K562 (cell line): ENCODE results near the gene DNASE2. TPM values are rescaled to one million over a fixed set of nuclear protein-coding genes. Genes with fewer than 3 reads are reported as not detected.
"Not testable (repeated sequence)": the region's sequence is repeated elsewhere in the genome, so short reads cannot be mapped to it uniquely, and the experiment has no call there.

Source experiments
- ATAC-seq: fragments of 200-7000 bp; cut with Tn5 transposase; 3 replicates; pipeline ENCODE4 v1.9.1; 2020; ENCODE audit warnings: moderate library complexity
- BruUV-seq: library from RNA; stranded (reverse); fragments of 400-500 nt; replicated peaks from 2 replicates; lab custom pipeline; 2021; lab: Mats Ljungman, UMichigan
- CTCF ChIA-PET: fragments of 300-600 bp; formaldehyde crosslinking; extraction: SDS; loops from one replicate; lab custom pipeline; 2021; ENCODE audit warnings: low intra/inter-chr PET ratio; lab: Yijun Ruan, JAX
- POLR2A ChIA-PET: fragments of 300-600, 350-650 bp; sonication (Branson Sonifier 250); formaldehyde crosslinking; extraction: SDS; loops from one replicate; lab custom pipeline; 2021; ENCODE audit warnings: antibody characterized with exemption, inconsistent platforms; lab: Yijun Ruan, JAX
- DNase-seq, 4 experiments: peaks; one replicate each; pipeline versions ENCODE4 v3.0.0 to v3.0.0-alpha.2; 2011 to 2018; ENCODE audit warnings: low spot score in 3 of 4, mixed read lengths in 3 of 4; ENCODE audit errors: extremely low read depth in 1 of 4
- FAIRE-seq: peaks from 2 replicates; lab custom pipeline; 2011; peaks lifted over from hg19 to GRCh38; lab: Jason Lieb, UNC
- H2AFZ ChIP-seq: 2 replicates; pipeline ENCODE4 v1.6.0; 2011; ENCODE audit warnings: low read depth, low read length, control low read depth, inconsistent platforms
- H3K27ac ChIP-seq: fragments of 200-600 bp; 3 replicates; pipeline ENCODE4 v1.8.0; 2011; ENCODE audit warnings: low read depth, mild to moderate bottlenecking, control low read depth, inconsistent platforms, low read length, moderate library complexity, mixed read lengths; ENCODE audit errors: extremely low read depth
- H3K27me3 ChIP-seq, 2 experiments: fragments of 300-600 bp in 1 of 2; 2 replicates in 1 of 2; 3 replicates in 1 of 2; pipeline versions ENCODE4 v1.6.0 to v1.8.0; 2011; ENCODE audit warnings: inconsistent platforms in 2 of 2, low read length in 2 of 2, mild to moderate bottlenecking in 1 of 2, mixed read lengths in 1 of 2, moderate library complexity in 1 of 2; ENCODE audit not compliant: control insufficient read depth in 2 of 2, insufficient read depth in 2 of 2
- H3K36me3 ChIP-seq: fragments of 300-600 bp; 3 replicates; pipeline ENCODE4 v1.8.0; 2011; ENCODE audit warnings: mild to moderate bottlenecking, low read length, inconsistent platforms; ENCODE audit not compliant: control insufficient read depth, insufficient read depth
- H3K4me1 ChIP-seq, 2 experiments: fragments of 200-600 bp in 1 of 2; replicated peaks in 1 of 2; 2 replicates in 1 of 2; 3 replicates in 1 of 2; pipeline versions ENCODE4 v1.5.1 to v1.8.0; 2011; ENCODE audit warnings: inconsistent platforms in 2 of 2, low read length in 2 of 2, mild to moderate bottlenecking in 1 of 2, mixed read lengths in 1 of 2, moderate library complexity in 1 of 2; ENCODE audit not compliant: control insufficient read depth in 2 of 2, insufficient read depth in 2 of 2
- H3K4me2 ChIP-seq: 2 replicates; pipeline ENCODE4 v1.6.1; 2011; ENCODE audit warnings: low read length, control low read depth, inconsistent platforms, mixed read lengths; ENCODE audit not compliant: insufficient read depth
- H3K4me3 ChIP-seq: fragments of 200-600 bp; sonication (generic), shearing (Covaris generic); 2 replicates; pipeline ENCODE4 v1.5.1; 2016; ENCODE audit warnings: control low read depth, inconsistent platforms
- H3K79me2 ChIP-seq: fragments of 200-600 bp; 3 replicates; pipeline ENCODE4 v1.8.0; 2011; ENCODE audit warnings: low read length, inconsistent platforms; ENCODE audit not compliant: control insufficient read depth, insufficient read depth
- H3K9ac ChIP-seq, 2 experiments: 2 replicates each; pipeline versions ENCODE4 v1.6.0 to v1.6.1; 2011; ENCODE audit warnings: low read depth in 2 of 2, low read length in 2 of 2, control low read depth in 1 of 2, inconsistent platforms in 1 of 2, mild to moderate bottlenecking in 1 of 2, mixed read lengths in 1 of 2; ENCODE audit not compliant: insufficient read depth in 1 of 2
- H3K9me1 ChIP-seq: one replicate; pipeline ENCODE4 v1.6.0; 2011; ENCODE audit warnings: inconsistent platforms, mild to moderate bottlenecking, low read length, moderate library complexity; ENCODE audit not compliant: control insufficient read depth, insufficient read depth
- H3K9me3 ChIP-seq: replicated peaks from 2 replicates; pipeline ENCODE4 v1.5.1; 2011; ENCODE audit warnings: low read depth, low read length, inconsistent platforms; ENCODE audit not compliant: control insufficient read depth, insufficient read depth
- H4K20me1 ChIP-seq: replicated peaks from 2 replicates; pipeline ENCODE4 v1.6.1; 2011; ENCODE audit warnings: low read length, inconsistent platforms, mixed read lengths; ENCODE audit not compliant: control insufficient read depth, insufficient read depth
- ARID1B ChIP-seq: fragments of 450-650 bp; IDR thresholded peaks from 2 replicates; pipeline ENCODE4 v1.6.1; 2016; ENCODE audit warnings: antibody characterized with exemption, mild to moderate bottlenecking, inconsistent platforms
- ARNT ChIP-seq, 2 experiments: fragments of 450-650 bp; IDR thresholded peaks; 2 replicates each; pipeline ENCODE4 v1.6.1; 2016; ENCODE audit warnings: mild to moderate bottlenecking in 1 of 2
- BCLAF1 ChIP-seq, 2 experiments: fragments of 450-650 bp in 1 of 2; IDR thresholded peaks; 2 replicates each; pipeline ENCODE4 v1.6.1; 2011 to 2017; ENCODE audit warnings: low read depth in 2 of 2, antibody characterized with exemption in 1 of 2, borderline replicate concordance in 1 of 2, low read length in 1 of 2, mild to moderate bottlenecking in 1 of 2, mixed read lengths in 1 of 2; ENCODE audit not compliant: control insufficient read depth in 1 of 2
- BCOR ChIP-seq: fragments of 450-650 bp; IDR thresholded peaks from 2 replicates; pipeline ENCODE4 v1.6.1; 2016
- EP400 ChIP-seq: fragments of 450-650 bp; IDR thresholded peaks from 2 replicates; pipeline ENCODE4 v1.6.1; 2017; ENCODE audit warnings: antibody characterized with exemption, mild to moderate bottlenecking, moderate library complexity
- ETV5 ChIP-seq: sonication (generic); formaldehyde crosslinking; IDR thresholded peaks from 2 replicates; pipeline ENCODE4 v1.4.0; 2020; ENCODE audit warnings: low read depth, mild to moderate bottlenecking, missing genetic modification reagents
- KDM5B ChIP-seq: fragments of 200-600 bp; sonication (generic); IDR thresholded peaks from 2 replicates; pipeline ENCODE4 v1.6.1; 2012; ENCODE audit warnings: low read depth, mild to moderate bottlenecking, moderate library complexity, low read length, control low read depth, inconsistent platforms; ENCODE audit not compliant: insufficient replicate concordance
- MCM3 ChIP-seq: fragments of 450-650 bp; IDR thresholded peaks from 2 replicates; pipeline ENCODE4 v1.6.1; 2016
- MEF2D ChIP-seq: conservative IDR thresholded peaks from 2 replicates; pipeline ENCODE4 v1.6.1; 2016; ENCODE audit warnings: low read depth, missing genetic modification characterization, missing compliant biosample characterization
- MLLT1 ChIP-seq, 2 experiments: fragments of 450-650 bp; IDR thresholded peaks; 2 replicates each; pipeline ENCODE4 v1.6.1; 2016
- MTA2 ChIP-seq: fragments of 450-650 bp; IDR thresholded peaks from 2 replicates; pipeline ENCODE4 v1.6.1; 2016; ENCODE audit warnings: low read depth
- PKNOX1 ChIP-seq: fragments of 450-650 bp; IDR thresholded peaks from 2 replicates; pipeline ENCODE4 v1.6.1; 2016
- RAD51 ChIP-seq: fragments of 450-650 bp; IDR thresholded peaks from 2 replicates; pipeline ENCODE4 v1.7.1; 2016; ENCODE audit warnings: low read depth, mild to moderate bottlenecking, borderline replicate concordance
- SMARCA5 ChIP-seq: fragments of 450-650 bp; IDR thresholded peaks from 2 replicates; pipeline ENCODE4 v1.6.1; 2016
- SMARCE1 ChIP-seq: fragments of 450-650 bp; IDR thresholded peaks from 2 replicates; pipeline ENCODE4 v1.7.1; 2016; ENCODE audit warnings: mild to moderate bottlenecking
- TCF3 ChIP-seq: sonication (generic); formaldehyde crosslinking; IDR thresholded peaks from 2 replicates; pipeline ENCODE4 v1.4.0; 2020; ENCODE audit warnings: mild to moderate bottlenecking, missing genetic modification reagents
- TRIM28 ChIP-seq: fragments of 450-650 bp; IDR thresholded peaks from 2 replicates; pipeline ENCODE4 v1.6.1; 2017
- WGBS: fragments of 100-300 bp; shearing (Covaris generic); methylation state at CpG from one replicate; pipeline ENCODE4 v1.1.6; 2016; ENCODE audit warnings: low coverage, mixed read lengths; ENCODE audit not compliant: insufficient coverage; ENCODE audit errors: missing lambda C conversion rate; 5-methylcytosine and 5-hydroxymethylcytosine counted together
- in situ Hi-C: fragments of 300-500 bp; cut with MboI; formaldehyde crosslinking; loops from 4 replicates; pipeline ENCODE4 v1.15.0; 2018; ENCODE audit warnings: inconsistent platforms, mixed read lengths
- intact Hi-C: fragments of 100-400 bp; cut with micrococcal nuclease; formaldehyde crosslinking; loops from 2 replicates; pipeline ENCODE4 v1.14.2; 2022
- polyA plus RNA-seq, 8 experiments: library from polyadenylated mRNA; depleted of rRNA in 4 of 8; stranded (reverse) in 5 of 8; unstranded in 3 of 8; fragments of >200 nt; fragmentation: Nextera tagmentation in 2 of 8; fragmentation: Illumina TruSeq in 1 of 8; extraction: Ambion mirVana in 2 of 8; extraction: Trizol in 1 of 8; gene quantifications; 2 replicates each; pipeline versions ENCODE4 v1.2.1 to v1.2.3, GENCODE V29; 2011 to 2014; ENCODE audit warnings: inconsistent platforms in 1 of 8, missing spikeins in 1 of 8
- total RNA-seq, 7 experiments: library from RNA; depleted of rRNA in 6 of 7; stranded (reverse); fragments of >200 nt in 6 of 7; fragmentation: Illumina TruSeq in 2 of 7; extraction: Trizol in 2 of 7; gene quantifications; 2 replicates each; pipeline versions ENCODE4 v1.2.1 to v1.2.3, GENCODE V29; 2011 to 2021; ENCODE audit warnings: low replicate concordance in 1 of 7

Gene DNASE2
- total and polyA plus RNA-seq, 9 of the 15 experiments (the other 6 are each of a cell fraction or from before 2014, with no cell fraction given), result 4.4 to 27.0 (median 20.2) TPM

GRCh38 chr19:12890299-12890786 is 9.1 kb upstream of the DNASE2 start:
- BruUV-seq, in situ Hi-C loops: not testable (repeated sequence)
- TF ChIP-seq MTA2 (peak; percentile 54), EP400 (peak; percentile 77), ETV5 (peak; percentile 7; the same call in 1 of the 2 replicates), KDM5B (peak; percentile 61), ARID1B (peak; percentile 68), BCLAF1 (IDR thresholded peaks at IDR 0.05; ENCODE audit: borderline replicate concordance in 1 of 2, control insufficient read depth in 1 of 2, low read depth in 2 of 2, low read length in 1 of 2) (peak in 1 of 2 experiments; percentile 70; a peak in 1 of 4 replicates), TCF3 (peak; percentile 29; the same call in 1 of the 2 replicates), SMARCE1 (peak; percentile 71), MLLT1 (IDR thresholded peaks at IDR 0.05) (peak; percentile 88 to 95), MEF2D (0 out of 2 replicates have a peak, but pooled peaks have one; percentile 49), ARNT (IDR thresholded peaks at IDR 0.05) (peak; percentile 88 to 89; a peak in 3 of 4 replicates), RAD51 (0 out of 2 replicates have a peak, but pooled peaks have one; percentile 28), PKNOX1 (peak; percentile 74), TRIM28 (peak; percentile 35; the same call in 1 of the 2 replicates), BCOR (peak; percentile 81), SMARCA5 (peak; percentile 78; the same call in 1 of the 2 replicates), MCM3 (peak; percentile 97)

More at GRCh38 chr19:12890299-12890786, 9.1 kb upstream of the DNASE2 start:
- H3K4me1 ChIP-seq, result peaks cover 15 to 56% of the 10 kb centered on the region in 2 experiments; a peak in 4 of 5 replicates
- H3K27ac ChIP-seq, result peak overlapping the region; percentile 52; the same call in 2 of the 3 replicates
- FAIRE-seq, H3K9me3 ChIP-seq, intact Hi-C loops, CTCF ChIA-PET, ATAC-seq, H3K27me3 ChIP-seq, DNase-seq, H3K9me1 ChIP-seq, H4K20me1 ChIP-seq: not testable (repeated sequence)
- POLR2A ChIA-PET, result interaction anchor here (0.6 to 1.9 kb wide), 15 partner anchors 9 to 106 kb away, joined by 3 to 8 read pairs (median 4); partner anchors contain the start of genes DNASE2 and SYCE2
- peak overlapping the region; percentile 33 to 47; a peak in 3 of 4 replicates for H3K9ac ChIP-seq
- peaks cover 44% of the 10 kb centered on the region for H3K79me2 ChIP-seq
- H3K36me3 ChIP-seq, result peaks cover 28% of the 10 kb centered on the region; the same call in 2 of the 3 replicates
- H3K4me2 ChIP-seq, result peak overlapping the region; percentile 86
- WGBS, result 12% methylated on average over 8 of the region's 10 CpGs
- peak overlapping the region; percentile 88 for H3K4me3 ChIP-seq
- H2AFZ ChIP-seq, result peak overlapping the region; percentile 34
